Measurements from ENCODE around the gene OMP. TPM values are rescaled to one million over a fixed set of nuclear protein-coding genes. Genes with fewer than 3 reads are reported as not detected.

OMP gene
- total and polyA plus RNA-seq, 2 of the 13 experiments (the other 11 are each of a cell fraction or from before 2014, with no cell fraction given) = not detected

- peak; percentile 33; the same call in 1 of the 2 replicates for TF ChIP-seq ARID4A (CRISPR knock-in tag; IDR thresholded peaks at IDR 0.05; ENCODE audit: borderline replicate concordance)
- peak; percentile 57; the same call in 1 of the 2 replicates for TF ChIP-seq KDM6A (CRISPR knock-in tag; IDR thresholded peaks at IDR 0.05; ENCODE audit: low read depth)
- TF ChIP-seq MIXL1 (CRISPR knock-in tag; IDR thresholded peaks at IDR 0.05) = peak; percentile 75
- TF ChIP-seq ZNF772 (CRISPR knock-in tag; IDR thresholded peaks at IDR 0.05) = peak; percentile 85
- peak; percentile 65 for TF ChIP-seq POLR2G (IDR thresholded peaks at IDR 0.05; ENCODE audit: low read depth, low read length)
- TF ChIP-seq ZNF609 (CRISPR knock-in tag; IDR thresholded peaks at IDR 0.05; ENCODE audit: borderline replicate concordance) = peak; percentile 65; the same call in 1 of the 2 replicates
- TF ChIP-seq MIER2 (CRISPR knock-in tag; IDR thresholded peaks at IDR 0.05) = peak; percentile 66; the same call in 1 of the 2 replicates
- no peak for TF ChIP-seq IKZF1 (IDR thresholded peaks at IDR 0.05)
- peak; percentile 22; the same call in 1 of the 2 replicates for TF ChIP-seq MTA1 (CRISPR knock-in tag; IDR thresholded peaks at IDR 0.05; ENCODE audit: borderline replicate concordance)
- no peak for TF ChIP-seq ZBTB42 (CRISPR knock-in tag; IDR thresholded peaks at IDR 0.05)
- peak; percentile 77 for TF ChIP-seq KAT8 (CRISPR knock-in tag; IDR thresholded peaks at IDR 0.05)
- TF ChIP-seq ZSCAN25 (CRISPR knock-in tag; IDR thresholded peaks at IDR 0.05) = peak; percentile 81
- TF ChIP-seq FOXJ3 (CRISPR knock-in tag; IDR thresholded peaks at IDR 0.05; ENCODE audit: borderline replicate concordance) = peak; percentile 58; the same call in 1 of the 2 replicates
- peak; percentile 98 for TF ChIP-seq ZNF205 (CRISPR knock-in tag; IDR thresholded peaks at IDR 0.05)
- peak; percentile 59 for TF ChIP-seq HOXA3 (CRISPR knock-in tag; IDR thresholded peaks at IDR 0.05)
These were observed 6.8 kb upstream of the OMP start (continued) for GRCh38 chr11:77095551-77096490.

Data from HepG2 (cell line).